Ishikawa (cell line): Measurements from ENCODE around the gene ATP6V1F.

Experiments
- CEBPB ChIP-seq: IDR thresholded peaks from 2 replicates; pipeline ENCODE4 v1.6.1; 2012
- EGR1 ChIP-seq: IDR thresholded peaks from 2 replicates; pipeline ENCODE4 v1.6.1; 2012
- EP300 ChIP-seq: IDR thresholded peaks from 2 replicates; pipeline ENCODE4 v1.6.1; 2012; ENCODE audit warnings: borderline replicate concordance
- FOXM1 ChIP-seq: IDR thresholded peaks from 2 replicates; pipeline ENCODE4 v1.6.1; 2012; ENCODE audit warnings: low read depth, borderline replicate concordance
- NFIC ChIP-seq: IDR thresholded peaks from 2 replicates; pipeline ENCODE4 v1.6.1; 2012
- TAF1 ChIP-seq: IDR thresholded peaks from 2 replicates; pipeline ENCODE4 v1.6.1; 2012; ENCODE audit warnings: low read depth, mild to moderate bottlenecking

- TF ChIP-seq TAF1 (no peak), EP300 (no peak), EGR1 (no peak), NFIC (no peak), CEBPB (no peak), FOXM1 (no peak)
These were observed 44.0 kb upstream of the ATP6V1F start for GRCh38 chr7:128818694-128819093.
